Mesodermal cell (in vitro differentiated cells): ENCODE results near the gene GNL3.

Experiments used
- H3K27ac ChIP-seq: 2 replicates; pipeline ENCODE4 v1.7.0; 2013; ENCODE audit warnings: mild to moderate bottlenecking, low read depth, low read length, moderate library complexity; ENCODE audit not compliant: severe bottlenecking
- H3K36me3 ChIP-seq: 2 replicates; pipeline ENCODE4 v1.7.1; 2013; ENCODE audit warnings: mild to moderate bottlenecking, low read length, moderate library complexity; ENCODE audit not compliant: control insufficient read depth, insufficient read depth
- H3K4me1 ChIP-seq: one replicate; pipeline ENCODE4 v1.7.1; 2013; ENCODE audit warnings: mild to moderate bottlenecking, low read length; ENCODE audit not compliant: insufficient read depth, control insufficient read depth, poor library complexity, severe bottlenecking
- H3K4me3 ChIP-seq: 2 replicates; pipeline ENCODE4 v1.7.0; 2013; ENCODE audit warnings: low read length, control low read depth, mild to moderate bottlenecking; ENCODE audit not compliant: insufficient read depth, poor library complexity, severe bottlenecking; ENCODE audit errors: extremely low read depth
- H3K9me3 ChIP-seq: 2 replicates; pipeline ENCODE4 v1.7.1; 2013; ENCODE audit warnings: mild to moderate bottlenecking, low read length, moderate library complexity; ENCODE audit not compliant: control insufficient read depth
- WGBS, 2 experiments: methylation state at CpG; one replicate each; pipeline ENCODE4 v1.1.5; 2013; ENCODE audit warnings: missing lambda C conversion rate in 2 of 2; ENCODE audit not compliant: insufficient coverage in 2 of 2; 5-methylcytosine and 5-hydroxymethylcytosine counted together

The GNL3 gene

DNA sequence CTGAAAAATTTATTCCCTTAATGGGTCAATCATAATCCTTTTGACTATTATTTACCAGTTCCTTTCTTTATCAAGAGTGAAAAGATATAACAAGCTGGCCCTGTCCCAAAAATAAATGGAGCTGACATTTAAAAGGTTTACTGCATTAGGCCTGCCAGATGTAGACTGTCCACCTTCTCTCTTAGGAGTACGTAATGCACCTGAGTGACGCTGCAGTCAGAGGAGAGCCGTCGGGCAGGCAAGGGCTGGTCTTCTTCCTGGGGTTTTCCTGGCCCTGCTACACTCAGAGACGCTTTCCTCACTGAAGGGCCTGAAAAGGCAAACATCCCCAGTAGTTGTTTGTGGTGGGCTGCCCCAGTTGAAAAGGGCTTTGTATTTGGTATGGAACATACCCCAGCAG, 57.3 kb downstream of the GNL3 start:
- peak overlapping the region; percentile 36 for H3K27ac ChIP-seq
- H3K36me3 ChIP-seq, result peaks cover 95% of the 10 kb centered on the region
- no peak overlapping the region for H3K4me3 ChIP-seq
- H3K9me3 ChIP-seq, result no peaks in the 10 kb centered on the region
- 100% methylated on average over 1 to 2 of the region's 5 CpGs for WGBS, 2 experiments
- no peaks in the 10 kb centered on the region for H3K4me1 ChIP-seq

GRCh38 chr3:52743721-52744120, 57.9 kb downstream of the GNL3 start:
- no peaks in the 10 kb centered on the region for H3K4me1 ChIP-seq
- 83 to 90% methylated on average over 1 to 2 of the region's 2 CpGs for WGBS, 2 experiments
- peaks cover 92% of the 10 kb centered on the region for H3K36me3 ChIP-seq
- no peak overlapping the region for H3K27ac ChIP-seq
- no peak overlapping the region for H3K4me3 ChIP-seq
- H3K9me3 ChIP-seq, result no peaks in the 10 kb centered on the region
